Spleen (tissue), 11 donors: ENCODE measurements around the gene TRABD. TPM values are rescaled to one million over a fixed set of nuclear protein-coding genes. Genes with fewer than 3 reads are reported as not detected.

Source experiments
- DNase-seq: peaks from one replicate; pipeline ENCODE4 v3.0.0-alpha.2; 2020
- H3K27ac ChIP-seq, 8 donors: fragments of 200-600 bp; sonication (generic) in 7 of 8; 1 replicate in 4 of 8; 2 replicates in 4 of 8; pipeline versions ENCODE4 v1.5.0 to v1.8.0; 2016 to 2021; ENCODE audit warnings: inconsistent platforms in 4 of 8, mild to moderate bottlenecking in 4 of 8, moderate library complexity in 1 of 8
- H3K27me3 ChIP-seq, 7 donors: fragments of 200-600 bp; sonication (generic) in 6 of 7; replicated peaks in 1 of 7; 1 replicate in 4 of 7; 2 replicates in 3 of 7; pipeline versions ENCODE4 v1.5.0 to v1.8.0; 2016 to 2021; ENCODE audit warnings: inconsistent platforms in 3 of 7, mild to moderate bottlenecking in 1 of 7
- H3K36me3 ChIP-seq, 6 donors: fragments of 200-600 bp; sonication (generic) in 5 of 6; 1 replicate in 4 of 6; 2 replicates in 2 of 6; pipeline versions ENCODE4 v1.5.0 to v1.8.0; 2016 to 2021; ENCODE audit warnings: inconsistent platforms in 2 of 6
- H3K4me1 ChIP-seq, 6 donors: fragments of 200-600 bp; sonication (generic) in 5 of 6; 1 replicate in 3 of 6; 2 replicates in 3 of 6; pipeline versions ENCODE4 v1.5.0 to v1.8.0; 2016 to 2021; ENCODE audit warnings: inconsistent platforms in 3 of 6
- H3K4me3 ChIP-seq, 8 donors: fragments of 200-600 bp; sonication (generic) in 7 of 8; 1 replicate in 4 of 8; 2 replicates in 4 of 8; pipeline versions ENCODE4 v1.5.0 to v1.8.0; 2016 to 2021; ENCODE audit warnings: inconsistent platforms in 4 of 8, mild to moderate bottlenecking in 4 of 8, moderate library complexity in 2 of 8
- H3K9me3 ChIP-seq, 8 donors: fragments of 200-600 bp; sonication (generic) in 7 of 8; 1 replicate in 4 of 8; 2 replicates in 4 of 8; pipeline versions ENCODE4 v1.5.0 to v1.8.0; 2016 to 2021; ENCODE audit warnings: inconsistent platforms in 4 of 8
- POLR2A ChIP-seq, 3 donors: fragments of 450-650 bp; IDR thresholded peaks; one replicate each; pipeline ENCODE4 v1.5.1; 2017; ENCODE audit warnings: antibody characterized with exemption in 3 of 3, mild to moderate bottlenecking in 1 of 3
- POLR2AphosphoS5 ChIP-seq, 3 donors: sonication (generic); formaldehyde crosslinking; IDR thresholded peaks; one replicate each; pipeline ENCODE4 v1.5.1; 2017; ENCODE audit warnings: antibody characterized with exemption in 3 of 3
- WGBS, 5 donors: extraction: QIAGEN DNeasy Blood & Tissue Kit in 3 of 5; methylation state at CpG; one replicate each; pipeline versions ENCODE4 v1.1.5 to v1.1.7; 2013 to 2018; 5-methylcytosine and 5-hydroxymethylcytosine counted together
- intact Hi-C: fragments of 100-400 bp; cut with DNase I; formaldehyde crosslinking; loops from one replicate; pipeline ENCODE4 v1.15.0; 2023; ENCODE audit warnings: low total_unique reads
- polyA plus RNA-seq, 3 donors: library from polyadenylated mRNA; stranded (reverse); fragments of 200-250 nt; gene quantifications; one replicate each; pipeline ENCODE4 v1.2.1, GENCODE V29; 2013
- total RNA-seq, 7 donors: library from RNA; depleted of rRNA in 3 of 7; stranded (reverse); fragments of >200 nt in 3 of 7; fragmentation: NEBNext Ultra II Directional in 4 of 7; extraction: Animal tissue kit (Norgen Biotek cat#: 25700) in 4 of 7; gene quantifications; one replicate each; pipeline versions ENCODE4 v1.1.0 to v1.2.1, GENCODE V29; 2016 to 2021
- TF ChIP-seq, protein P1 (sequence below), 11 experiments: fragments of 200-600 bp in 7 of 11; fragments of 450-650 bp in 4 of 11; sonication (generic) in 4 of 11; IDR thresholded peaks in 8 of 11; conservative IDR thresholded peaks in 3 of 11; 1 replicate in 7 of 11; 2 replicates in 4 of 11; pipeline versions ENCODE4 v1.4.0 to v1.8.0; 2016 to 2021; ENCODE audit warnings: antibody characterized with exemption in 11 of 11, inconsistent platforms in 4 of 11, mild to moderate bottlenecking in 1 of 11
- donor health status: healthy with polysubstance abuse.
- donor health status: DM: no; HTN: no; CAD: no; lungs with moderate emphysema.
- donor health status: DM: no; HTN: no; CAD: no.
- donor health status: Bipolar disorder and iron deficiency.
- donor health status: healthy.
- donor health status: DM: no; HTN: no; CAD: no.
- donor health status: DM: yes; HTN: yes; CAD: no.

TRABD gene
- total and polyA plus RNA-seq, 10 donors: 43.3 to 85.8 (median 60.0) TPM

DNA sequence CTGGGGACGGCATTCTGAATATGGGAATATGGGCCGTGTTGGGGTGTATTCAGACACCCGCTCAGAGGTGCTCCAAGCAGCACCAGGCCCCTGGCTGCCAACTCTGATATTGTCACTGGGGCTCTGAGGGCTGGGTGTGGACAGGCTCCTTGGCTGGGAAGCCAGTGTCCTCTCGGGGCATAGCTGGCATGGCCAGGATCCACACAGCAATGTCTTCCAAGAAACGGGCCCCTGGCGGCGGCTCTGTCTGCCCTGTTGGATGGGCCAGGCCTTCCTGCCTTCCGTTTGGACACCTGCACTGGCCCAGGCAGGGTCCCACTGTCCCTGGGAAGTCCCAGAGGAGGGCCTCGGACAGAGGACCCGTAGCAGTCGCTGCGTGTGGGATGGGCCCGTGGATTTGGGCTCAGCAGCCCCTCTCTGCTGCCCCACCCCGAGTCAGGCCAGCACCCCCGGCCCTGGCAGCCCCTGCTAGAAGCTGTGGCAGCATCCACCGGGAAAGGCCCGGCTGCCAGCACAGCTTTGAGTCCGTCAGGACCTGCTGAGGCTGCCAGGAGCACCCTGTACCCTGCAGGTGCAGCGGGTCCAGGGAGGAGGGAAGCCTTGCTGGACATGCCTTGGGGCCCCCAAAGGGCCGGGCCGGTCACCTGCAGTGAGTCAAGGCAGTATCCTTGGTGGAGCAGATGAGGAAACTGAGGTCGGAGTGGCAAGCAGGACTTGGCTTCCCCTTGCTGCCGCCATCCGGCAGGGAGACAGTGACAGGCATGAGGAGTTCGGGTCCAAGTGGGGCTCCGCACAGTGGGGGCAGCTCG, 11.1 kb upstream of the TRABD start:
- TF ChIP-seq, protein P1, sequence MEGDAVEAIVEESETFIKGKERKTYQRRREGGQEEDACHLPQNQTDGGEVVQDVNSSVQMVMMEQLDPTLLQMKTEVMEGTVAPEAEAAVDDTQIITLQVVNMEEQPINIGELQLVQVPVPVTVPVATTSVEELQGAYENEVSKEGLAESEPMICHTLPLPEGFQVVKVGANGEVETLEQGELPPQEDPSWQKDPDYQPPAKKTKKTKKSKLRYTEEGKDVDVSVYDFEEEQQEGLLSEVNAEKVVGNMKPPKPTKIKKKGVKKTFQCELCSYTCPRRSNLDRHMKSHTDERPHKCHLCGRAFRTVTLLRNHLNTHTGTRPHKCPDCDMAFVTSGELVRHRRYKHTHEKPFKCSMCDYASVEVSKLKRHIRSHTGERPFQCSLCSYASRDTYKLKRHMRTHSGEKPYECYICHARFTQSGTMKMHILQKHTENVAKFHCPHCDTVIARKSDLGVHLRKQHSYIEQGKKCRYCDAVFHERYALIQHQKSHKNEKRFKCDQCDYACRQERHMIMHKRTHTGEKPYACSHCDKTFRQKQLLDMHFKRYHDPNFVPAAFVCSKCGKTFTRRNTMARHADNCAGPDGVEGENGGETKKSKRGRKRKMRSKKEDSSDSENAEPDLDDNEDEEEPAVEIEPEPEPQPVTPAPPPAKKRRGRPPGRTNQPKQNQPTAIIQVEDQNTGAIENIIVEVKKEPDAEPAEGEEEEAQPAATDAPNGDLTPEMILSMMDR (IDR thresholded peaks at IDR 0.05 in 8 of 11, conservative IDR thresholded peaks at IDR 0.05 in 3 of 11): no peak
- Histone ChIP-seq H3K36me3 (no peaks in the 10 kb centered on the region), H3K27ac (no peak overlapping the region), H3K9me3 (no peaks in the 10 kb centered on the region), H3K4me3 (no peak overlapping the region), H3K4me1 (peaks cover 1 to 55% (median 26%) of the 10 kb centered on the region in 6 donors), H3K27me3 (peaks cover 0 to 89% (median 44%) of the 10 kb centered on the region in 7 donors)
- peak; percentile 72 for DNase-seq
- 89 to 95% (median 89%) methylated on average over 14 to 27 of the region's 27 CpGs for WGBS, 5 donors
- intact Hi-C loops: no loop called here

GRCh38 chr22:50175191-50175461, 10.6 kb upstream of the TRABD start:
- H3K4me1 ChIP-seq: peaks cover 0 to 56% (median 22%) of the 10 kb centered on the region in 6 donors
- TF ChIP-seq, protein P1 (IDR thresholded peaks at IDR 0.05 in 8 of 11, conservative IDR thresholded peaks at IDR 0.05 in 3 of 11): no peak
- no peak for TF ChIP-seq POLR2A (IDR thresholded peaks at IDR 0.05)
- TF ChIP-seq POLR2AphosphoS5 (IDR thresholded peaks at IDR 0.05): no peak
- DNase-seq: no peak
- 81 to 98% (median 93%) methylated on average over 6 of the region's 6 CpGs for WGBS, 5 donors
- no peak overlapping the region for H3K4me3 ChIP-seq
- intact Hi-C loops: no loop called here
- no peak overlapping the region for H3K27ac ChIP-seq
- no peaks in the 10 kb centered on the region for H3K36me3 ChIP-seq
- no peaks in the 10 kb centered on the region for H3K9me3 ChIP-seq
- H3K27me3 ChIP-seq: peaks cover 0 to 89% (median 44%) of the 10 kb centered on the region in 7 donors

DNA sequence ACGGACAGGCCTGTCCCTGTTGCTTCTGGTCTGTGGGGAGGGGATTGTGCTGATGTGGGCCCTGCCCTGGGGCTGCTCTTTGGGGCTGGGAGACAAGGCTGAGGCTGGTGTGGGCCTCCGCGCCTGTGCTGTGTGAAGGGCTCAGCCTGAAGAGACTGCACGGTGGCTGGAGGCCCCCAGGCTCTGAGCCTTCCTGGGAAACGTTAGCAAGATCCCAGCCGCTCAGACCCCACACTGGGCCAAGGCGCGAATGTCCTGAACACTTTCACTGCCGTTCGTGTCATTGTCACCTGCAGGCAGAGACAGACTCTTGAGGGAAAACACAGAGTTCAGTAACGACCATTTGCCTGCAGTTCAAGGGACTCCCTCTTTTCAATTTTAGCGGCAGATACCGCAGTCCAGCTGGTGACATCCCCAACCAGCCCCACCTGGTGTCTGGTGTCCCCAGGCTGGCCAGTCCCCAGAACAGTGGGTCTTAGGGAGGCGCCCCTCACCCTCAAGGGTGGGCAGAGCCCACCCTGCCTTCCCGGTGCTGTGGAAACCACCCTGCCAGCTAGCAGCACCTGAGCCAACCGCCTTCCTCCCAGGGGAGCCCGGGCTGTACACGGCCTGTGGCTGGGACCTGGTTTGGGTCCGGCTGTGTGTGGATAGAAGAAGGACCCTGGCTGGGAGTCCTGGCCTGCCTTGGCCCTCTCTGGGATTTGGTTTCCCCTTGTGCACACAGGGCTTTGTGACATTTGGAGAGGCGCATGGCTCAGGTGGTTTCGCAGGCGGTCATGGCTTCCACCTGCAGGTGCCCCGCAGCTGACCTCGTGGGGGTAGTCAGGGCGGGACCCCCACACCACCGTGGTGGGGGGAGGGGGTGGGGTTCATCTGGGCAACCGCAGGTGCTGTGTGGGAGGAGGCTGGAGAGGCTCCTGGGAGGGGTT, 9.5 kb upstream of the TRABD start:
- no peak for DNase-seq
- Histone ChIP-seq H3K36me3 (no peaks in the 10 kb centered on the region), H3K4me1 (peaks cover 0 to 52% (median 16%) of the 10 kb centered on the region in 6 donors), H3K9me3 (no peaks in the 10 kb centered on the region), H3K27ac (no peak overlapping the region), H3K27me3 (peaks cover 0 to 88% (median 37%) of the 10 kb centered on the region in 7 donors), H3K4me3 (no peak overlapping the region)
- 73 to 83% (median 77%) methylated on average over 18 to 27 of the region's 27 CpGs for WGBS, 5 donors
- TF ChIP-seq POLR2AphosphoS5 (IDR thresholded peaks at IDR 0.05) (no peak), POLR2A (IDR thresholded peaks at IDR 0.05) (no peak)
- TF ChIP-seq, protein P1 (IDR thresholded peaks at IDR 0.05 in 8 of 11, conservative IDR thresholded peaks at IDR 0.05 in 3 of 11): no peak
- intact Hi-C loops: no loop called here
